HG03064 (cell line): ENCODE data around the gene MIX23.

Experiments
- ATAC-seq: cut with Tn5 transposase; IDR thresholded peaks from one replicate; pipeline ENCODE4 v1.9.1; 2021; ENCODE audit warnings: low read depth; ENCODE audit not compliant: unreplicated experiment

Gene MIX23

DNA sequence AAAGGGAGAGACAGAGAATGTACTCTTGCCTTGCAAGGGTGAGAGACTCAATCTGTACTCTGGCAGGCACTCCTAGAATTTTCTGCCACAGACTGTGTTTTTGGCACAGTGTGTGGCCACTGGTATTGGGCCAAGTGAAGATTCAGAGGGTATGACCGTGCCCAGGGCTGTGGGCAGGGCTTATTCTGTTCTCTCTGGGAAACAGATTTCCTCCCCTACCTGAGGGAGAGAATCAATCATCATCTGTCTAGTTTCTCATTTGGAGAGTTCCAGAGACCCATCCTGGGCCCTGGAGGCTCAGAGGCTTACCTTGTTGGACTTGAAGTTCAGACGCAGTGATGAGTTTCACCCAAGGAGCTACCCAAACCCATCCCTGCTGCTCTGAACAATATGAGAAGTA is 29.8 kb downstream of the MIX23 start:
- ATAC-seq: no peak

DNA sequence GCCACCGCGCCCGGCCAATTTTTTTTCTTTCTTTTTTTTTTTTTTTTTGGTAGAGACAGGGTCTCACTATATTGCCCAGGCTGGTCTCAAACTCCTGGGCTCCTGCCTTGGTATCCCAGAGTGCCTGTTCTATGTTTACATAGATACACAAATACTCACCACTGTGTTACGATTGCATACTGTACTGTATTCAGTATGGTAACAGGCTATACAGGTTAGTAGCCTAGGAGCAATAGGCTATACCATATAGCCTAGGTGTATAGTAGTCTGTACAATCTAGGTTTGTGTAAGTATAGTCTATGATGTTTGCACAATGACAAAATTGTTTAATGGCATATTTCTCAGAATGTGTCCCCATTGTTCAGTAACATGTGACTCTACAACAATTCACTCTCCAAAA is 31.4 kb downstream of the MIX23 start:
- no peak for ATAC-seq

DNA sequence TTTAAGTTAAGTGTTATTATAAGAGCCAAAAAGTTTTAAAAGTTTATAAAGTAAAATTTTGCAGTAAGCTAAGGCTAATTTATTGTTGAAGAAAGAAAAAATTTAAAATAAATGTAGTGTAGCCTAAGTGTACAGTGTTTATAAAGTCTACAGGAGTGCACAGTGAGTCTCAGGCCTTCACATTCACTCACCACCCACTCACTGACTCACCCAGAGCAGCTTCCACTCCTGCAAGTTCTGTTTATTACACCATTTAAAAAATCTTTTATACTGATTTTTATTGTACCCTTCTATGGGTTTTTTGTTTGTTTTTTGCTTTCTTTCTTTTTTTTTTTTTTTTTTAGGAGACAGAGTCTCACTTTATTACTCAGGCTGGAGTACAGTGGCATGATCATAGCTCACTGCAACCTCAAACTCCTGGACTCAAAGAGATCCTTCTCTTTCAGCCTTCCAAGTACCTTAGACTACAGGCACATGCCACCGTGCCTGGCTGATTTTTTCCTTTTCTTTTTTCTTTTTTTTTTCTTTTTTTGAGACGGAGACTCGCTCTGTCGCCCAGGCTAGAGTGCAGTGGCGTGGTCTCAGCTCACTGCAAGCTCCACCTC is 32.1 kb downstream of the MIX23 start:
- no peak for ATAC-seq

DNA sequence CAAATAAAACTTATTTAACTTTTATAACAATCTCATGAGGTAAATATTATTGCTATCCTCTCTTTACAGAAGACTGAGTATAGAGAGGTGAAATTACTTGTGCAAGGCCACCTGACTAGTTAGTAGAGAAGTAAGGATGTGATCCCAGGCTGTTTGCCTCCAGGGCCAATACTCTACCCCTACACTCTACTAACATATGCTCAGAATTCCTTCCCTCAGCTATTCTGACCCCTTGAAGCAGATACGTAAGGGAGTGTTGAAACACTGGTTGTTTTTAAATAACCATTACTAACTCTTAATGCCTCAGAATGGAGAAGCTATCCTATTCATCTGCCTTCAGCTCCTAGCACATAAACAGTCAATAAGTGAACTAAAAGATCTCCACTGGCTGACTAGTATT is 33.9 kb downstream of the MIX23 start:
- no peak for ATAC-seq

DNA sequence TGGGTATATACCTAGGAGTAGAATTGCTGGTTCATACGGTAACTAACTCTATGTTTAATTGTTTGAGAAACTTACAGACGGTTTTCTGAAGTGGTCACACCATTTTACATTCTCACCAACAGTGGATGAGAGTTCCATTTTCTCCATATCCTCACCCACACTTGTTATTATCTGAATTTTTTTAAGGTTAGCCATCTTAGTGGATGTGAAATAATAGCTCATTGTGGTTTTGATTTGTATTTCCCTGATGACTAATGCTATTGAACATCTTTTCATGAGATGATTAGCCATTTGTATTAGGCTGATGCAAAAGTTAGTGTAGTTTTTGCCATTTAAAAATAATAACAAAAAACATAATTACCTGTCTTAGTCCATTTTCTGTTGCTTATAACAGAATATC is 39.4 kb downstream of the MIX23 start:
- no peak for ATAC-seq

DNA sequence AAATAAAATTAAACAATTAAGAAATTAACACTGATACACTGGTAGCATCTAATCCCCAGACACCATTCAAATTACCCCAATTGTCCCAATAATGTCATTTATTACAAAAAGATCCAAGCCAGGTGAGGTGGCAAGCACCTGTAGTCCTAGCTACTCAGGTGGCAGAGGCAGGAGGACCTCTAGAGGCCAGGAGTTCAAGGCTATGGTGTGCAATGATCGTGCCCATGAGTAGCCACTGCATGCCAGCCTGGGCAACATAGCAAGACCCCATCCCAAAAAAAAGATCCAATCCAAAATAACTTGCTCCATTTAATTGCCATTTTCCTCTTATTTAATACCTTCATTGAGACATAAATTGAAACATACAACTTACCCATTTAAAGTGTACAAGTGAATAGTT is 40.2 kb downstream of the MIX23 start:
- ATAC-seq: no peak

DNA sequence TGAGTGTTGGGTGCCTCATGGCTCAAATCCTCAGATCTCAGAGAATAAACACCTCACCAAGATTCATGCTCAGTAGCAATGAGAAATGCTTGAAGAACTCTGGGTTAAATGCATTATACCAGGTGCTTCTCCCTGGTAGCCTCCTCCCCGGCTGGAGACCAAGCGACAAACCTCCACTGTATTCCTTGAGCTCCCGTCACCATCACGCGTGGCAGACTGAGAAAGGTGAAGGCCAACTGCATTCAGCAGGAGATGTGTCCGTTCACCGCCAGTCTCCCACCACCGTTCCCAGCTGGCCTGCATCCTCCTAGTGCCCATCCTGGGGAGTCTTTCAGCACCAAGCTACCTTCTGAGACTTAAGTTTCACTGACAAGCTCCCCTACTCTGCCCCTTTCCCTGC is 50.5 kb downstream of the MIX23 start:
- ATAC-seq: no peak

DNA sequence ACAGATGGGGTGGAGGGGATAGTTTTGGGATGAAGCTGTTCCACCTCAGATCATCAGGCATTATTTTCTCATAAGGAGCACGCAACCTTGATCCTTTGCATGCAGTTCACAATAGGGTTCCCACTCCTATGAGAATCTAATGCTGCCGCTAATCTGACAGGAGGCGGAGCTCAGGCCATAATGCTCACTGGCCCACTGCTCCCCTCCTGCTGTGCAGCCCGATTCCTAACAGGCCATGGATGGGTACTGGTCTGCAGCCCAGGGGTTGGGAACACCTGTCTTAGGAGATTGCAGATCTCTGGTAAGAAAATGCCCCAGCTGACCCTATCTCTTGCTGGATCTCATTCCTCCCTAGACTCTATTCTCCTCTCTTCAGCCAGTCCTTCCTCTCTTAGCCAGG is 51.1 kb downstream of the MIX23 start:
- ATAC-seq: no peak

DNA sequence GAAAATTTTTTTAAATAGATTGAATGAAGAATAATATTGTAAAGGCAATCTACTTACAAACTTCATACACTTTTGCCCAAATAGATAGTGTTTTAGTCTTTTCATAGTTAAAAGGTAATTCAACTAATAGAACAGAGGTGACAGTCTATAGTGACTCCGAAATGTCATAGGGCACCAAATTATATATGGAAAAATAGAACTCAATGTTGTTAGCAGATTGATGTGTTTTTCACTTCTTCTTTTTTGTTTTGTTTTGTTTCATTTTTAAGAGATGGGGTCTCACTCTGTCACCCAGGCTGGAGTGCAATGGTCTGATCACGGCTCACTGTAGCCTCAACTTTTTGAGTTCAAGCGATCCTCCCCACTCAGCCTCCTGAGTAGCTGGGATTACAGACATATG is 57.3 kb downstream of the MIX23 start:
- ATAC-seq: no peak

DNA sequence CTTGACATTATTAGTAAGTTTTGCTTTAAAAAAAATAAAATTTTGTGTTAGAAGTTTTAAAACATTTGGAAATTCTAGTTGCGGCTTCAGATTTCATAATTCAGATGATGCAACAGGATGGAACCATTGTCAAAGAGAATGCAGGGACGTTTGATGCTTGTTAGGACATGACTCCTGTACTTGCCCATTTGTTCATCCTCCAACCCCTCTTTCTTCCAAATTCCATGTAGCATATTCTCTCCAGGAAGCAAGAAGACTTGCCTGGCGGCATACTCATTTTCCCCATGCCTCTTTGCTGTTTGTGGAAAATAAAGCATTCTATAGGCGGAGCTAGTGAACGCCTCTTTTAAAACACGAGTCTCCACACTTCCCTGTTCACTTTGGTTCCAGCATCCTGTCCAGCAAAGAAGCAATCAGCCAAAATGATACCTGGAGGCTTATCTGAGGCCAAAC is 58.1 kb downstream of the MIX23 start, which contains the start of gene CSTA:
Gene CSTA, plus strand, starts transcription at position 378 of the 453 bp plus-strand sequence. Its CDS starts 45 bp downstream, at position 423.
- ATAC-seq: no peak

DNA sequence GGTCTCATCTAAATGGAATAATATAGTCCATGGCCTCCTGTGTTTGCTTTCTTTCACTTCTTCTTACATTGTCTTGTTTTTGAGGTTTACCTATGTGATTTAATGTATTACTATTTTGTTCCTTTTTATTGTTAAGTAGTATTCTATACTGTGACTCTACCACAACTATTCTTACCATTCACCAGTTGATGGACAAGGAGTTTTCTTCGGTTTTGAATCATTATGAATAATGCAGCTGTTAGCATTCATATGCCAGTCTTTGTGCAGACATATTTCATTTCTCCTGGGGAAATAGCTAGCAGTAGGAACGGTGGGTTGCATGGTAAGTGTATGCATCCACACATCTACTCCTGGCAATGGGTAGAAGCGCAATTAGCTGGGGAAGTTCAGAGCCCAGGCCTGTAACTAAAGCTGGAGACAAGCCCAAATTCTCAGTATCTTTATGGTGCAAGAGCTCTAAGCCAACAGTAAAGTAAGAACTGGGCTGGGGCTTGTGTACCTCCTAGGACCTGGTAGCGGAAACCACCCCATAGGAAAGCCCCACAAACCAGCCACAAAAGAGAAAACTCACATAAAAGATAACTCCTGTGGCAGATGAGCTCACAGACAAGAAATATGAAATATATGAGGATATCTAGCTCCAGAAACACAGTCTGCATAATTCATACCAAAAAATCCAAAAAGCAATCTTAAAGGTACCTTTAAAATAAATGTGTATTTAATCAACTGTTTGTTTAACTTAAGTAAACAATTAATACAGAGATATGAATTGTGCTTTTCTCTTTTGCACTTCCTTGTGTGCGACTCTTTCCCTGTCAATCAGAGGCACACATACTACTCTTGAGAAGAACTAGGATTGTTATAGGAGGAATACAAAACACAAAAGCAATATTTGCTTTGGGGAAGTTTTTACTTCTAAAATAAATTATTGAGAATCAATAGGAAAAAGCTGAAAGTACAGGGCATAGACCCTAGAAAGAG is 60.6 kb downstream of the MIX23 start:
- no peak for ATAC-seq

DNA sequence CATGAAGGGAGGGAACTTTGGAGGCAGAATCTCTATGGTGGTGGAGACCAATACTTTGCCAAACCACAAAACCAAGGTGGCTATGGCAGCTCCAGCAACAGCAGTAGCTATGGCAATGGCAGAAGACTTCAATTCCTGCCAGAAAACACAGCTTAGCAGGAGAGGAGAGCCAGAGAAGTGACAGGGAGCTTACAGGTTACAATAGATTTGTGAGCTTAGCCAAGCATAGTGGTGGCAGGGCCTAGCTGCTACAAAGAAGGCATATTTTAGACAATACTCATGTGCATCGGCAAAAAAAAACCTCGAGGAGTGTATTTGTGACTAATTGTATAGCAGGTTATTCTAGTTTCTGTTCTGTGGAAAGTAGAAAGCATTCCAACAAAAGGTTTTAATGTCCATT is 64.4 kb downstream of the MIX23 start:
- no peak for ATAC-seq

DNA sequence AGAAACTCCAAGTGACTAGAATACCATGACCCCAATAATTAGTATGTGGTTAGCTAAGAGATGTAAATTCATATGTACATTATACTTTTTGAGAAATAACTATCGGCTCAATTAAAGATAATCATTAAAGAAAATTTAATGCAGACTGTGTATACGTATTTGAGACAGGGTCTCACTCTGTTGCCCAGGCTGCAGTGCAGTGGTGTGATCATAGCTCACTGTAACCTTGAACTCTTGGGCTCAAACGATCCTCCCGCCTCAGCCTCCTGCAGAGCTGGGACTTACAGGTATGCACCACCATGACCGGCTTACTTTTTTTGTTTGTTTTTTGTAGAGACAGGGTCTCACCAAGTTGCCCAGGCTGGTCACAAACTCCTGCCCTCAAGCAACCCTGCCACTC is 66.7 kb downstream of the MIX23 start:
- ATAC-seq: no peak

DNA sequence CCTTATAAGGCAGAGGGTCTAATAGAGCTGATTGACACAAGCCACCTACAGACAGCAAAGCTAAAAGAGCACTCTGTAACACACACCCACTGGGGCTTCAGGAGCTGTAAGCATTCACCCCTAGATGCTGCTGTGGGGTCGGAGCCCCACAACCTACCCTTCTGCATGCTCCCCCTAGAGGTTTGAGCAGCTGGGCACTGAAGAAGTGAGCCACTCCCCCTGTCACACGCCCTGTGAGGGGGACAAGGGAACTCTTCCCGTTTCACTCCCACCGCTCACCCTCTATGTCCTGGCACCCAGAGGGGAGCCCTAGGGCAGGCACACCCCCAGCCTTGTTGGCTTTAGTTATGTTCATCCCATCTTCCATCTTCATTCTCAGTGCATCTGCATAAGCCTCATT is 67.4 kb downstream of the MIX23 start:
- ATAC-seq: no peak

DNA sequence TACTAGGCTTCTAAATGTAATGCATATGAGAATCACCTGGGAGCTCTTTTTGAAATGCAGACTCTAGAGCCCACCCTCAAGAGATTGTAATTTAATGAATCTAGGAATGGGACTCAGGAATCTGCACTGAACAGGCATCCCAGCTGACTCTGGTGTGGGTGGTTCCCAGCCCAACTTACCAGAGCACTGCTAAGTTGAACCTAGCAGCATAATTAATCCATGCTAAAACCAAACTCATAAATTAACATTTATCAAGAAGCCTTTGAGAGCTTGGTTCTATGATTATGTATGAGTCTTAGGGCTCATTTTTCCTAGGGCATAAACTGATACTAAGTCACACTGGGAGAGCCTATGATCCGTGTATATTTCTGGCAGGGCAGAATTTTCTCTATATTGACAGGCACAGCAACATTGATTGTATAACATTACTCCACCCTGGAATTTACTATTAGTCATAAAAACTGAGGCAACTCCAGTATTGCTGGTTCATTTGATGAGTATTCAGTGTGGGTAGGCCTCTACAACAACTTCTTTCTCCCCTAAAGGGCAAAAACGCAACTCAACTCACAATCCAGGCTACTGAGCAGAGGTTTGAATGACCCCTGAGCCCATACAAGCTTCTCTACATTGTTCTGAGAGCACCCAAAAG is 68.7 kb downstream of the MIX23 start:
- ATAC-seq: no peak

DNA sequence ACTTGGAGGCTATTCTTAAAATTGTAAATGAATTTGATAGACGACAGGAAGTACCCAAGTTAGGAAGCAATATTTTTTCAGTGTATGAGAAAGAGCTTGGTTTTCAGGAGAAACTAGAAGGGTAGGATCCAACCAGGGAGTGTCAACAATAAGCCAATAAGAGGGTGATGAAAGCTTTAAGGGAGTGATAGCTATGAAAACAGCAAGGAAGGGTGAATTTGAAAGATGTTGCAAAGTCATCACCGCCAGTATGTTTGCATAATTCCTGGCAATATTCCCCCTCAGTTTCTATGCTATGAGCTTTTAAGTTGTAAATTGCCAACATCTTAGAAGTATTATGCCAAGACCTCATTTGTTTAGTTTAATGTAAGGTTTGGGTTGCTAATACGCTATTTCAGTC is 69.8 kb downstream of the MIX23 start:
- ATAC-seq: no peak

DNA sequence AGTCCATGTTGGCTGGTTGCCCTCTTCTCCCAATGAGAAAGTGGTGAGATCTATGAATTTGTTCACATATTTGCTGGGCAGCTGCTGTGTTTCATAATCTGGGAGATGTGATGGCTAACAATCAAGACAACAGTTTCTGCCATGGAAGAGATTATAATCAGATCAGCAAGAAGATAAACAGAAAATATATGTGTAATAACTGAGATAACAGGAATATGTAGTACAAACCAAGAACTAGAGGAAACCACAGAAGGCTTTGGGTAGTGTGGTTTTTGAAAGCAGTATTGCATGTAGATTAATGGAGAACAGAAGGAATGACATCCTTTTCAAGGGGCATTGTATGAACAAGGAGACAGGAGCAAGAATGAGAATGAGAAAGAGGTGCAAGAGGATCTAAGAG is 70.2 kb downstream of the MIX23 start:
- no peak for ATAC-seq

DNA sequence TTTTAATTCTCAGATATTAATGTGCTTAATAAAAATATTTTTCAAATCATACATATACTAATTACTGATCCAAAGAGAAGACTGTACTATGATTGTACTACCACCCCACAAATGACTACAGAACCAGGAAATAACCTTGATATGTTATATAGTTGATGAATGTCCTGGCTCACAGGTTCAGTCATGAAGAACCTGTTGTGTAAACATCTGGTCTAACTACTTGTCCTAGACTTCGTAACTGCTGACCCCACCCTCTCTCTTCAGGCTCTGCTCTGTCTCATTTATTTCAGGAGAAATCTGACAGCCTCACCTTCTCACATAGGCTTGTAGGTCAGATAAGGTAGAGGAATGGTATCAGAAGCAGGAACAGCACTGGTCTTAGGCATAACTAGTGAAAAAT is 72.7 kb downstream of the MIX23 start:
- ATAC-seq: no peak
